ENCODE data around the gene MAN1C1. TPM values are rescaled to one million over a fixed set of nuclear protein-coding genes. Genes with fewer than 3 reads are reported as not detected.
A peak's percentile ranks its signal among the peaks of the same experiment; 100 is the strongest.

Gene MAN1C1
- total and polyA plus RNA-seq, 7 donors, result 0.69 to 32.1 (median 12.8) TPM

- H3K27ac ChIP-seq, result peak overlapping the region in 3 of 4 donors; percentile 20 to 61 (median 38)
- H3K27me3 ChIP-seq, result no peaks in the 10 kb centered on the region
- no peak overlapping the region for H3K4me3 ChIP-seq
- no peaks in the 10 kb centered on the region for H3K9me3 ChIP-seq
- H3K4me1 ChIP-seq, result peaks cover 0 to 51% (median 27%) of the 10 kb centered on the region in 4 donors
- no peak for DNase-seq
- H3K36me3 ChIP-seq, result peaks cover 0 to 6% (median 0%) of the 10 kb centered on the region in 4 donors
- intact Hi-C loops (cut with DNase I), result no loop called here
- 85 to 87% methylated on average over 11 of the region's 11 CpGs for WGBS, 2 donors
- TF ChIP-seq POLR2A (IDR thresholded peaks at IDR 0.05), result no peak
- TF ChIP-seq CTCF (IDR thresholded peaks at IDR 0.05), result no peak
- no peak for TF ChIP-seq EP300 (IDR thresholded peaks at IDR 0.05)
- TF ChIP-seq POLR2AphosphoS5 (IDR thresholded peaks at IDR 0.05), result no peak
Observed at GRCh38 chr1:25649505-25650288, 33.1 kb downstream of the MAN1C1 start.

GRCh38 chr1:25650289-25650576 lies 33.6 kb downstream of the MAN1C1 start:
- Histone ChIP-seq H3K27ac (peak overlapping the region; percentile 20 to 61 (median 29)), H3K4me1 (peaks cover 0 to 51% (median 27%) of the 10 kb centered on the region in 4 donors), H3K27me3 (no peaks in the 10 kb centered on the region), H3K36me3 (peaks cover 0 to 6% (median 0%) of the 10 kb centered on the region in 4 donors), H3K4me3 (no peak overlapping the region), H3K9me3 (no peaks in the 10 kb centered on the region)
- WGBS, 2 donors, result 79 to 81% methylated on average over 5 of the region's 5 CpGs
- intact Hi-C loops (cut with DNase I), result no loop called here
- DNase-seq, result no peak
- TF ChIP-seq EP300 (IDR thresholded peaks at IDR 0.05) (no peak), POLR2AphosphoS5 (IDR thresholded peaks at IDR 0.05) (no peak)

- Histone ChIP-seq H3K27me3 (no peaks in the 10 kb centered on the region), H3K27ac (peak overlapping the region in 3 of 4 donors; percentile 20 to 61 (median 56)), H3K9me3 (no peaks in the 10 kb centered on the region), H3K4me1 (peaks cover 0 to 51% (median 27%) of the 10 kb centered on the region in 4 donors), H3K36me3 (no peaks in the 10 kb centered on the region), H3K4me3 (no peak overlapping the region)
- 93 to 94% methylated on average over 8 of the region's 8 CpGs for WGBS, 2 donors
- no peak for DNase-seq
- TF ChIP-seq POLR2AphosphoS5 (IDR thresholded peaks at IDR 0.05), result no peak
- TF ChIP-seq EP300 (IDR thresholded peaks at IDR 0.05), result no peak
- no peak for TF ChIP-seq POLR2A (IDR thresholded peaks at IDR 0.05)
- intact Hi-C loops (cut with DNase I), result no loop called here
Observed at GRCh38 chr1:25651036-25651640, 34.5 kb downstream of the MAN1C1 start.

- 85 to 93% methylated on average over 12 of the region's 12 CpGs for WGBS, 2 donors
- intact Hi-C loops (cut with DNase I), result no loop called here
- H3K27ac ChIP-seq, result peak overlapping the region in 3 of 4 donors; percentile 19 to 61 (median 56)
- H3K4me1 ChIP-seq, result peaks cover 0 to 51% (median 27%) of the 10 kb centered on the region in 4 donors
- H3K36me3 ChIP-seq, result no peaks in the 10 kb centered on the region
- H3K9me3 ChIP-seq, result no peaks in the 10 kb centered on the region
- H3K27me3 ChIP-seq, result no peaks in the 10 kb centered on the region
- H3K4me3 ChIP-seq, result no peak overlapping the region
- DNase-seq, result peak; percentile 82
- TF ChIP-seq POLR2AphosphoS5 (IDR thresholded peaks at IDR 0.05) (peak in 2 of 4 donors; percentile 30 to 39), CTCF (IDR thresholded peaks at IDR 0.05) (no peak), POLR2A (IDR thresholded peaks at IDR 0.05) (no peak)
Observed at GRCh38 chr1:25651824-25652741, 35.5 kb downstream of the MAN1C1 start.

- Histone ChIP-seq H3K27me3 (no peaks in the 10 kb centered on the region), H3K36me3 (no peaks in the 10 kb centered on the region), H3K9me3 (no peaks in the 10 kb centered on the region), H3K4me1 (peaks cover 0 to 48% (median 31%) of the 10 kb centered on the region in 4 donors), H3K4me3 (no peak overlapping the region), H3K27ac (no peak overlapping the region)
- no peak for DNase-seq
- TF ChIP-seq POLR2AphosphoS5 (IDR thresholded peaks at IDR 0.05) (no peak), CTCF (IDR thresholded peaks at IDR 0.05) (no peak), EP300 (IDR thresholded peaks at IDR 0.05) (no peak), POLR2A (IDR thresholded peaks at IDR 0.05) (no peak)
- intact Hi-C loops (cut with DNase I), result no loop called here
- WGBS, 2 donors, result 75 to 76% methylated on average over 10 of the region's 10 CpGs
Observed at GRCh38 chr1:25653558-25653957, 37.0 kb downstream of the MAN1C1 start.

All from sigmoid colon (tissue), 7 donors.